Measurements from ENCODE around the gene SWT1.

SWT1 gene

GRCh38 chr1:185314411-185314810 lies 157.4 kb downstream of the SWT1 start:
- no peak for TF ChIP-seq EZH2phosphoT487 (IDR thresholded peaks at IDR 0.05; ENCODE audit: borderline replicate concordance)
- TF ChIP-seq, protein P1, sequence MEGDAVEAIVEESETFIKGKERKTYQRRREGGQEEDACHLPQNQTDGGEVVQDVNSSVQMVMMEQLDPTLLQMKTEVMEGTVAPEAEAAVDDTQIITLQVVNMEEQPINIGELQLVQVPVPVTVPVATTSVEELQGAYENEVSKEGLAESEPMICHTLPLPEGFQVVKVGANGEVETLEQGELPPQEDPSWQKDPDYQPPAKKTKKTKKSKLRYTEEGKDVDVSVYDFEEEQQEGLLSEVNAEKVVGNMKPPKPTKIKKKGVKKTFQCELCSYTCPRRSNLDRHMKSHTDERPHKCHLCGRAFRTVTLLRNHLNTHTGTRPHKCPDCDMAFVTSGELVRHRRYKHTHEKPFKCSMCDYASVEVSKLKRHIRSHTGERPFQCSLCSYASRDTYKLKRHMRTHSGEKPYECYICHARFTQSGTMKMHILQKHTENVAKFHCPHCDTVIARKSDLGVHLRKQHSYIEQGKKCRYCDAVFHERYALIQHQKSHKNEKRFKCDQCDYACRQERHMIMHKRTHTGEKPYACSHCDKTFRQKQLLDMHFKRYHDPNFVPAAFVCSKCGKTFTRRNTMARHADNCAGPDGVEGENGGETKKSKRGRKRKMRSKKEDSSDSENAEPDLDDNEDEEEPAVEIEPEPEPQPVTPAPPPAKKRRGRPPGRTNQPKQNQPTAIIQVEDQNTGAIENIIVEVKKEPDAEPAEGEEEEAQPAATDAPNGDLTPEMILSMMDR (conservative IDR thresholded peaks at IDR 0.05; ENCODE audit: low read length), result no peak
- peaks cover 93% of the 10 kb centered on the region for H3K79me2 ChIP-seq (ENCODE audit: insufficient read depth, low read length)
- H3K27me3 ChIP-seq (ENCODE audit: insufficient read depth, low read length, poor library complexity, severe bottlenecking), result peaks cover 7% of the 10 kb centered on the region
- peaks cover 22% of the 10 kb centered on the region; the same call in 1 of the 2 replicates for H3K36me3 ChIP-seq (ENCODE audit: insufficient read depth, low read length)
- no peaks in the 10 kb centered on the region for H3K9me2 ChIP-seq (replicated peaks; ENCODE audit: low read depth, low read length)
- H2AFZ ChIP-seq (ENCODE audit: low read length), result no peak overlapping the region
- H3K4me2 ChIP-seq (ENCODE audit: low read depth, low read length, poor library complexity, severe bottlenecking), result peak overlapping the region; percentile 98
- H4K20me1 ChIP-seq (ENCODE audit: insufficient read depth, low read length, poor library complexity, severe bottlenecking), result peaks cover 70% of the 10 kb centered on the region
- H3K9me3 ChIP-seq (ENCODE audit: insufficient read depth, low read depth, low read length), result no peaks in the 10 kb centered on the region
- H3K4me3 ChIP-seq (ENCODE audit: low read length, poor library complexity, severe bottlenecking), result peak overlapping the region; percentile 99
- peak overlapping the region; percentile 98 for H3K9ac ChIP-seq (ENCODE audit: low read depth, low read length, poor library complexity, severe bottlenecking)
- peaks cover 69% of the 10 kb centered on the region for H3K4me1 ChIP-seq (ENCODE audit: insufficient read depth, low read length, poor library complexity, severe bottlenecking)
- H3F3A ChIP-seq (ENCODE audit: low read depth), result no peaks in the 10 kb centered on the region

- no peaks in the 10 kb centered on the region for H3K9me3 ChIP-seq (ENCODE audit: insufficient read depth, low read depth, low read length)
- TF ChIP-seq, protein P1 (conservative IDR thresholded peaks at IDR 0.05; ENCODE audit: low read length), result no peak
- no peak for TF ChIP-seq EZH2phosphoT487 (IDR thresholded peaks at IDR 0.05; ENCODE audit: borderline replicate concordance)
- H3F3A ChIP-seq (ENCODE audit: low read depth), result no peaks in the 10 kb centered on the region
- H3K9me2 ChIP-seq (replicated peaks; ENCODE audit: low read depth, low read length), result no peaks in the 10 kb centered on the region
- H3K36me3 ChIP-seq (ENCODE audit: insufficient read depth, low read length), result peaks cover 11% of the 10 kb centered on the region; the same call in 1 of the 2 replicates
- peaks cover 63% of the 10 kb centered on the region for H3K4me1 ChIP-seq (ENCODE audit: insufficient read depth, low read length, poor library complexity, severe bottlenecking)
- H2AFZ ChIP-seq (ENCODE audit: low read length), result no peak overlapping the region
- H4K20me1 ChIP-seq (ENCODE audit: insufficient read depth, low read length, poor library complexity, severe bottlenecking), result peaks cover 60% of the 10 kb centered on the region
- H3K9ac ChIP-seq (ENCODE audit: low read depth, low read length, poor library complexity, severe bottlenecking), result peak overlapping the region; percentile 98
- peaks cover 7% of the 10 kb centered on the region for H3K27me3 ChIP-seq (ENCODE audit: insufficient read depth, low read length, poor library complexity, severe bottlenecking)
- peaks cover 82% of the 10 kb centered on the region for H3K79me2 ChIP-seq (ENCODE audit: insufficient read depth, low read length)
- peak overlapping the region; percentile 98 for H3K4me2 ChIP-seq (ENCODE audit: low read depth, low read length, poor library complexity, severe bottlenecking)
- H3K4me3 ChIP-seq (ENCODE audit: low read length, poor library complexity, severe bottlenecking), result peak overlapping the region; percentile 99
These were observed 158.6 kb downstream of the SWT1 start for GRCh38 chr1:185315445-185316071.

DNA sequence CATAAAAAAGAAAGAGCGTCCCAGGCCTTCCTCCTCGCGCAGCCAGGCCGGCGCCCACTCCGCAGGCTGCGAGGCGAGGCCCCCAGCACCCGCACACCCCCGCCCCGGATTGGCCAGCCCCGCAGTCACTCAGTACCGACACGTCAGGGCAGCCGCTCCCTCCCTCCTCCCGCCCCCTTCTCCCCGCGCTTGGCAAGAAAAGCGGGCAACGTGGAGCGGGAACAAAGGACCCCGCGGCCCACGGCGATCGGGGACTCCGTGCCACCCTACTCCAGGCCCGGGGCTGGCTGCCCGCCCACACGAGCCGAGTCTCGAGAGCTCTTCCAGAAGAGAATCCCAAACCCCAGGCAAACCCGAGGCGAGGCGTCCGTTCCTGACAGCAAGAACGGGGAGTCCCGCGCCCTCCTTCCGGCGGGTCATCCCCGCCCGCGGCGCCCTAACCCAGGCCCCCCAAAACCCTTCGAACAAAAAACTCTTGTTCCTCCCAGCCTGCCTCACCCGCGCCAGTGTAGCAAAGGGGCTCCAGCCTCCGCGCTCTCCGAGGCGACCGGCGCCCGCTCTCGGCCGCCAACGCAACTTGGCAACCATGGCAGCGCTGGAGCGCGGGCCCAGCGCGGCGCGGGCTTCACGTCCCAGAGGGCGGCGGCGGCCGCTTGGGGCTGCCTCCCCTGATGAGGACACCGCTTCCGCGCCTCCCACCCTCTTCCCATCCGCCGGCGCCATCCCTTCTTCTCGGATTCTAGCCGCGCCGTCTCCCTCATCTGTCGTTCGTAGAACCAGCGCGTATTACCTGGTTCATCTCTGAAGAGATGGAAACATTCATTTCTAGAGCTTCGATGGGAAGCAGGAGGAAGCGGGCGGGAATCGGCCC lies 159.4 kb downstream of the SWT1 start:
- Histone ChIP-seq H3K9ac (ENCODE audit: low read depth, low read length, poor library complexity, severe bottlenecking) (peak overlapping the region; percentile 98), H3K4me3 (ENCODE audit: low read length, poor library complexity, severe bottlenecking) (peak overlapping the region; percentile 99), H4K20me1 (ENCODE audit: insufficient read depth, low read length, poor library complexity, severe bottlenecking) (peaks cover 52% of the 10 kb centered on the region), H3K27me3 (ENCODE audit: insufficient read depth, low read length, poor library complexity, severe bottlenecking) (peaks cover 7% of the 10 kb centered on the region), H3F3A (ENCODE audit: low read depth) (no peaks in the 10 kb centered on the region), H3K4me2 (ENCODE audit: low read depth, low read length, poor library complexity, severe bottlenecking) (peak overlapping the region; percentile 98), H3K4me1 (ENCODE audit: insufficient read depth, low read length, poor library complexity, severe bottlenecking) (peaks cover 55% of the 10 kb centered on the region), H3K36me3 (ENCODE audit: insufficient read depth, low read length) (0 out of 2 replicates have a peak, but pooled peaks cover 3% of the 10 kb centered on the region), H3K9me3 (ENCODE audit: insufficient read depth, low read depth, low read length) (no peaks in the 10 kb centered on the region), H3K79me2 (ENCODE audit: insufficient read depth, low read length) (peaks cover 73% of the 10 kb centered on the region), H2AFZ (ENCODE audit: low read length) (peak overlapping the region; percentile 40; the same call in 1 of the 2 replicates), H3K9me2 (replicated peaks; ENCODE audit: low read depth, low read length) (no peaks in the 10 kb centered on the region)
- TF ChIP-seq EZH2phosphoT487 (IDR thresholded peaks at IDR 0.05; ENCODE audit: borderline replicate concordance), result no peak
- TF ChIP-seq, protein P1 (conservative IDR thresholded peaks at IDR 0.05; ENCODE audit: low read length), result no peak

Data from Loucy (cell line).